Thyroid gland (tissue), 4 donors: ENCODE data around the gene GPR35. TPM values are rescaled to one million over a fixed set of nuclear protein-coding genes. Genes with fewer than 3 reads are reported as not detected.

Experiments
- DNase-seq, 2 donors: peaks; one replicate each; pipeline ENCODE4 v3.0.0-alpha.2; 2019
- H3K27ac ChIP-seq, 3 donors: fragments of 200-600 bp; sonication (generic); 1 replicate in 2 of 3; 2 replicates in 1 of 3; pipeline ENCODE4 v1.5.1; 2016 to 2019; ENCODE audit warnings: mild to moderate bottlenecking in 1 of 3, moderate library complexity in 1 of 3
- H3K27me3 ChIP-seq: fragments of 200-600 bp; sonication (generic); one replicate; pipeline ENCODE4 v1.5.1; 2019
- H3K36me3 ChIP-seq, 2 donors: fragments of 200-600 bp; sonication (generic); one replicate each; pipeline ENCODE4 v1.5.1; 2016 to 2019
- H3K4me1 ChIP-seq, 2 donors: fragments of 200-600 bp; sonication (generic); one replicate each; pipeline ENCODE4 v1.5.1; 2017 to 2019
- H3K4me3 ChIP-seq, 3 donors: fragments of 200-600 bp; sonication (generic); replicated peaks in 1 of 3; 1 replicate in 2 of 3; 2 replicates in 1 of 3; pipeline ENCODE4 v1.5.1; 2016; ENCODE audit warnings: mild to moderate bottlenecking in 1 of 3
- H3K9me3 ChIP-seq: fragments of 200-600 bp; sonication (generic); one replicate; pipeline ENCODE4 v1.5.1; 2017
- CTCF ChIP-seq, 6 experiments: fragments of 200-600 bp in 3 of 6; fragments of 450-650 bp in 3 of 6; sonication (generic) in 3 of 6; IDR thresholded peaks; one replicate each; pipeline ENCODE4 v1.5.1; 2016 to 2019; ENCODE audit warnings: antibody characterized with exemption in 6 of 6, mild to moderate bottlenecking in 2 of 6, inconsistent platforms in 1 of 6, moderate library complexity in 1 of 6
- POLR2A ChIP-seq, 2 donors: fragments of 450-650 bp; IDR thresholded peaks; one replicate each; pipeline ENCODE4 v1.6.1; 2017; ENCODE audit warnings: antibody characterized with exemption in 2 of 2, mild to moderate bottlenecking in 2 of 2, moderate library complexity in 1 of 2
- WGBS, 2 donors: methylation state at CpG; one replicate each; pipeline ENCODE4 v1.1.5; 2017; 5-methylcytosine and 5-hydroxymethylcytosine counted together
- intact Hi-C: fragments of 100-400 bp; cut with DNase I; formaldehyde crosslinking; loops from one replicate; pipeline ENCODE4 v1.15.1; 2023
- total RNA-seq, 4 donors: library from RNA; depleted of rRNA; stranded (reverse); fragments of >200 nt; gene quantifications; one replicate each; pipeline ENCODE4 v1.2.3, GENCODE V29; 2016

Gene GPR35
- total RNA-seq, 4 donors from 2014 or later = 0.29 to 1.7 (median 1.0) TPM

GRCh38 chr2:240583774-240584173 lies 41.5 kb upstream of the GPR35 start:
- no peak for DNase-seq
- TF ChIP-seq POLR2A (IDR thresholded peaks at IDR 0.05) = no peak
- no peak for TF ChIP-seq CTCF (IDR thresholded peaks at IDR 0.05)
- Histone ChIP-seq H3K4me3 (no peak overlapping the region), H3K9me3 (no peaks in the 10 kb centered on the region), H3K4me1 (peaks cover 36 to 52% of the 10 kb centered on the region in 2 donors), H3K27me3 (no peaks in the 10 kb centered on the region), H3K27ac (no peak overlapping the region), H3K36me3 (no peaks in the 10 kb centered on the region)
- whole genome bisulfite sequencing, 2 donors = 46 to 51% methylated on average over 4 of the region's 4 CpGs
- intact Hi-C loops = no loop called here

GRCh38 chr2:240584486-240585031 lies 40.7 kb upstream of the GPR35 start:
- WGBS, 2 donors = 68 to 76% methylated on average over 3 of the region's 4 CpGs
- no peaks in the 10 kb centered on the region for H3K9me3 ChIP-seq
- intact Hi-C loops = no loop called here
- no peak overlapping the region for H3K27ac ChIP-seq
- H3K4me1 ChIP-seq = peaks cover 35 to 45% of the 10 kb centered on the region in 2 donors
- TF ChIP-seq CTCF (IDR thresholded peaks at IDR 0.05) (no peak), POLR2A (IDR thresholded peaks at IDR 0.05) (no peak)
- no peaks in the 10 kb centered on the region for H3K27me3 ChIP-seq
- H3K4me3 ChIP-seq = no peak overlapping the region
- DNase-seq = no peak
- H3K36me3 ChIP-seq = no peaks in the 10 kb centered on the region

GRCh38 chr2:240585101-240585500 lies 40.2 kb upstream of the GPR35 start:
- no peak for TF ChIP-seq POLR2A (IDR thresholded peaks at IDR 0.05)
- no peak for TF ChIP-seq CTCF (IDR thresholded peaks at IDR 0.05)
- Histone ChIP-seq H3K9me3 (no peaks in the 10 kb centered on the region), H3K27me3 (no peaks in the 10 kb centered on the region), H3K36me3 (no peaks in the 10 kb centered on the region), H3K4me1 (peaks cover 29 to 40% of the 10 kb centered on the region in 2 donors), H3K4me3 (peak overlapping the region in 1 of 3 donors; percentile 89), H3K27ac (no peak overlapping the region)
- 90 to 92% methylated on average over 6 of the region's 6 CpGs for WGBS, 2 donors
- DNase-seq = no peak
- intact Hi-C loops = no loop called here

GRCh38 chr2:240585681-240586197 lies 39.5 kb upstream of the GPR35 start:
- H3K9me3 ChIP-seq = no peaks in the 10 kb centered on the region
- intact Hi-C loops = no loop called here
- peak overlapping the region; percentile 68 to 95 (median 89) for H3K27ac ChIP-seq
- TF ChIP-seq POLR2A (IDR thresholded peaks at IDR 0.05) (no peak), CTCF (IDR thresholded peaks at IDR 0.05) (no peak)
- H3K27me3 ChIP-seq = no peaks in the 10 kb centered on the region
- peaks cover 0 to 2% of the 10 kb centered on the region in 2 donors for H3K36me3 ChIP-seq
- H3K4me3 ChIP-seq = peak overlapping the region; percentile 78 to 89 (median 89)
- DNase-seq = no peak
- peaks cover 26 to 33% of the 10 kb centered on the region in 2 donors for H3K4me1 ChIP-seq
- WGBS, 2 donors = 3 to 10% methylated on average over 4 to 20 of the region's 20 CpGs

- Histone ChIP-seq H3K27me3 (no peaks in the 10 kb centered on the region), H3K27ac (peak within 1 kb of the TSS; percentile 68 to 95 (median 89)), H3K9me3 (no peaks in the 10 kb centered on the region), H3K36me3 (peaks cover 3 to 8% of the 10 kb centered on the region in 2 donors), H3K4me1 (peaks cover 26 to 32% of the 10 kb centered on the region in 2 donors), H3K4me3 (peak within 1 kb of the TSS; percentile 78 to 89 (median 89))
- TF ChIP-seq CTCF (IDR thresholded peaks at IDR 0.05) = peak in 1 of 6 experiments; percentile 2
- peak in 1 of 2 donors; percentile 71 for TF ChIP-seq POLR2A (IDR thresholded peaks at IDR 0.05)
- DNase-seq = peak; percentile 98 to 99
- 0% methylated on average over 6 to 14 of the region's 88 CpGs for WGBS, 2 donors
- intact Hi-C loops = no loop called here
Measured at GRCh38 chr2:240586198-240586918, 38.9 kb upstream of the GPR35 start, which contains the start of gene CAPN10. CAPN10 (plus strand) TSS chr2:240586734; CDS start chr2:240586912, 178 bp downstream.
